Hypothalamus (tissue), 51 donors: ENCODE data around the gene RAB35.
A peak's percentile ranks its signal among the peaks of the same experiment; 100 is the strongest.

Source experiments
- DNase-seq, 51 donors: peaks; one replicate each; lab custom pipeline; 2025; lab: John Stamatoyannopoulos, UW

The RAB35 gene

GRCh38 chr12:120116441-120116791 lies at the start of gene RAB35:
RAB35 (minus strand) TSS chr12:120116753; CDS start chr12:120116650, 103 bp downstream.
- peak in 2 of 51 donors; percentile 78 to 83 for DNase-seq

GRCh38 chr12:120164293-120164692 lies 47.7 kb upstream of the RAB35 start:
- no peak for DNase-seq

GRCh38 chr12:120162763-120163162 lies 46.2 kb upstream of the RAB35 start:
- no peak for DNase-seq

GRCh38 chr12:120161852-120162251 lies 45.3 kb upstream of the RAB35 start:
- DNase-seq, result no peak

GRCh38 chr12:120159509-120160237 lies 43.1 kb upstream of the RAB35 start:
- no peak for DNase-seq

GRCh38 chr12:120158351-120158750 lies 41.8 kb upstream of the RAB35 start:
- no peak for DNase-seq

- no peak for DNase-seq
Measured at GRCh38 chr12:120157678-120158077, 41.1 kb upstream of the RAB35 start.

- no peak for DNase-seq
Measured at GRCh38 chr12:120156315-120157259, 40.0 kb upstream of the RAB35 start.

- no peak for DNase-seq
Measured at GRCh38 chr12:120155072-120155471, 38.5 kb upstream of the RAB35 start.

- no peak for DNase-seq
Measured at GRCh38 chr12:120150919-120151525, 34.5 kb upstream of the RAB35 start.

GRCh38 chr12:120148011-120148410 lies 31.5 kb upstream of the RAB35 start:
- no peak for DNase-seq

- DNase-seq, result no peak
Measured at GRCh38 chr12:120145164-120145563, 28.6 kb upstream of the RAB35 start.

- no peak for DNase-seq
Measured at GRCh38 chr12:120144215-120144614, 27.7 kb upstream of the RAB35 start.

GRCh38 chr12:120142231-120142877 lies 25.8 kb upstream of the RAB35 start:
- no peak for DNase-seq

- peak in 3 of 51 donors; percentile 8 to 12 (median 8) for DNase-seq
Measured at GRCh38 chr12:120141336-120141735, 24.8 kb upstream of the RAB35 start.

GRCh38 chr12:120140603-120141002 lies 24.1 kb upstream of the RAB35 start:
- DNase-seq, result no peak

- DNase-seq, result peak in 1 of 51 donors; percentile 18
Measured at GRCh38 chr12:120139958-120140357, 23.4 kb upstream of the RAB35 start.

GRCh38 chr12:120138366-120138765 lies 21.8 kb upstream of the RAB35 start:
- DNase-seq, result peak in 1 of 51 donors; percentile 41

GRCh38 chr12:120137833-120138232 lies 21.3 kb upstream of the RAB35 start:
- DNase-seq, result no peak

GRCh38 chr12:120136093-120136770 lies 19.7 kb upstream of the RAB35 start:
- DNase-seq, result no peak
